Natural killer cell (primary cell): Measurements from ENCODE around the gene GSKIP. TPM values are rescaled to one million over a fixed set of nuclear protein-coding genes. Genes with fewer than 3 reads are reported as not detected.

Experiments
- ATAC-seq, 3 donors: fragments of 150-1000 bp in 2 of 3; fragments of 200-7000 bp in 1 of 3; cut with Tn5 transposase; 1 replicate in 1 of 3; 2 replicates in 2 of 3; pipeline ENCODE4 v1.10.0; 2021; ENCODE audit warnings: mild to moderate bottlenecking in 2 of 3, moderate library complexity in 2 of 3
- DNase-seq, 2 donors: peaks; one replicate each; pipeline versions ENCODE4 v3.0.0 to v3.0.0-alpha.2; 2013 to 2021; ENCODE audit warnings: mixed read lengths in 1 of 2
- H3K27ac ChIP-seq: one replicate; pipeline ENCODE4 v1.5.1; 2013; ENCODE audit warnings: mild to moderate bottlenecking, low read length
- H3K27me3 ChIP-seq: one replicate; pipeline ENCODE4 v1.6.1; 2013; ENCODE audit warnings: low read length; ENCODE audit not compliant: control insufficient read depth, insufficient read depth
- H3K36me3 ChIP-seq: one replicate; pipeline ENCODE4 v1.6.1; 2013; ENCODE audit warnings: low read length; ENCODE audit not compliant: control insufficient read depth, insufficient read depth
- H3K4me1 ChIP-seq: one replicate; pipeline ENCODE4 v1.6.1; 2013; ENCODE audit warnings: low read length; ENCODE audit not compliant: control insufficient read depth, insufficient read depth
- H3K4me3 ChIP-seq: one replicate; pipeline ENCODE4 v1.5.1; 2013; ENCODE audit warnings: low read length
- H3K9me3 ChIP-seq: one replicate; pipeline ENCODE4 v1.6.1; 2013; ENCODE audit warnings: low read length; ENCODE audit not compliant: control insufficient read depth, insufficient read depth
- H3K27ac Mint-ChIP-seq, 2 donors: one replicate each; pipeline ENCODE4 v1.8.0; 2022; ENCODE audit warnings: mild to moderate bottlenecking in 2 of 2, mixed read lengths in 2 of 2, moderate library complexity in 1 of 2
- H3K27me3 Mint-ChIP-seq, 2 donors: one replicate each; pipeline ENCODE4 v1.8.0; 2022; ENCODE audit warnings: low read depth in 2 of 2, mixed read lengths in 2 of 2
- H3K36me3 Mint-ChIP-seq: one replicate; pipeline ENCODE4 v1.8.0; 2022; ENCODE audit warnings: mixed read lengths
- H3K4me1 Mint-ChIP-seq, 2 donors: one replicate each; pipeline ENCODE4 v1.8.0; 2022; ENCODE audit warnings: mixed read lengths in 2 of 2
- H3K4me3 Mint-ChIP-seq: one replicate; pipeline ENCODE4 v1.8.0; 2022; ENCODE audit warnings: mild to moderate bottlenecking, moderate library complexity, mixed read lengths
- H3K9me3 Mint-ChIP-seq, 2 donors: one replicate each; pipeline ENCODE4 v1.8.0; 2022; ENCODE audit warnings: mixed read lengths in 2 of 2
- WGBS: methylation state at CpG from one replicate; pipeline ENCODE4 v1.1.7; 2013; ENCODE audit warnings: missing lambda C conversion rate; ENCODE audit not compliant: insufficient coverage; 5-methylcytosine and 5-hydroxymethylcytosine counted together
- intact Hi-C: fragments of 100-400 bp; cut with micrococcal nuclease; formaldehyde crosslinking; loops from one replicate; pipeline ENCODE4 v1.14.2; 2022
- total RNA-seq, 4 donors: library from RNA; stranded (reverse); fragments of 120-200 nt in 1 of 4; gene quantifications; one replicate each; pipeline versions ENCODE4 v1.2.3 to v1.2.4, GENCODE V29; 2013 to 2022
- TF ChIP-seq, protein P1 (sequence below): fragments of 200-600 bp; IDR thresholded peaks from one replicate; pipeline ENCODE4 v1.8.0; 2022; ENCODE audit warnings: antibody characterized with exemption

The GSKIP gene
- total RNA-seq, 3 donors from 2014 or later (not counting 1 experiment from before 2014, with no cell fraction given), result 6.6 to 11.8 (median 7.9) TPM

- no peaks in the 10 kb centered on the region for H3K4me1 ChIP-seq
- TF ChIP-seq, protein P1, sequence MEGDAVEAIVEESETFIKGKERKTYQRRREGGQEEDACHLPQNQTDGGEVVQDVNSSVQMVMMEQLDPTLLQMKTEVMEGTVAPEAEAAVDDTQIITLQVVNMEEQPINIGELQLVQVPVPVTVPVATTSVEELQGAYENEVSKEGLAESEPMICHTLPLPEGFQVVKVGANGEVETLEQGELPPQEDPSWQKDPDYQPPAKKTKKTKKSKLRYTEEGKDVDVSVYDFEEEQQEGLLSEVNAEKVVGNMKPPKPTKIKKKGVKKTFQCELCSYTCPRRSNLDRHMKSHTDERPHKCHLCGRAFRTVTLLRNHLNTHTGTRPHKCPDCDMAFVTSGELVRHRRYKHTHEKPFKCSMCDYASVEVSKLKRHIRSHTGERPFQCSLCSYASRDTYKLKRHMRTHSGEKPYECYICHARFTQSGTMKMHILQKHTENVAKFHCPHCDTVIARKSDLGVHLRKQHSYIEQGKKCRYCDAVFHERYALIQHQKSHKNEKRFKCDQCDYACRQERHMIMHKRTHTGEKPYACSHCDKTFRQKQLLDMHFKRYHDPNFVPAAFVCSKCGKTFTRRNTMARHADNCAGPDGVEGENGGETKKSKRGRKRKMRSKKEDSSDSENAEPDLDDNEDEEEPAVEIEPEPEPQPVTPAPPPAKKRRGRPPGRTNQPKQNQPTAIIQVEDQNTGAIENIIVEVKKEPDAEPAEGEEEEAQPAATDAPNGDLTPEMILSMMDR, result no peak
- no peak overlapping the region for H3K27ac Mint-ChIP-seq
- intact Hi-C loops, result no loop called here
- no CpG with 5 or more reads among the region's 1 CpG for WGBS
- no peak overlapping the region for H3K27ac ChIP-seq
- no peaks in the 10 kb centered on the region for H3K9me3 ChIP-seq
- H3K9me3 Mint-ChIP-seq, result no peaks in the 10 kb centered on the region
- no peaks in the 10 kb centered on the region for H3K36me3 Mint-ChIP-seq
- peaks cover 0 to 17% of the 10 kb centered on the region in 2 donors for H3K27me3 Mint-ChIP-seq
- no peaks in the 10 kb centered on the region for H3K36me3 ChIP-seq
- ATAC-seq (no peak), DNase-seq (no peak)
- H3K4me3 Mint-ChIP-seq, result no peak overlapping the region
- H3K4me3 ChIP-seq, result no peak overlapping the region
- no peaks in the 10 kb centered on the region for H3K4me1 Mint-ChIP-seq
- no peaks in the 10 kb centered on the region for H3K27me3 ChIP-seq
These were observed 42.4 kb downstream of the GSKIP start for GRCh38 chr14:96405677-96406076.

DNA sequence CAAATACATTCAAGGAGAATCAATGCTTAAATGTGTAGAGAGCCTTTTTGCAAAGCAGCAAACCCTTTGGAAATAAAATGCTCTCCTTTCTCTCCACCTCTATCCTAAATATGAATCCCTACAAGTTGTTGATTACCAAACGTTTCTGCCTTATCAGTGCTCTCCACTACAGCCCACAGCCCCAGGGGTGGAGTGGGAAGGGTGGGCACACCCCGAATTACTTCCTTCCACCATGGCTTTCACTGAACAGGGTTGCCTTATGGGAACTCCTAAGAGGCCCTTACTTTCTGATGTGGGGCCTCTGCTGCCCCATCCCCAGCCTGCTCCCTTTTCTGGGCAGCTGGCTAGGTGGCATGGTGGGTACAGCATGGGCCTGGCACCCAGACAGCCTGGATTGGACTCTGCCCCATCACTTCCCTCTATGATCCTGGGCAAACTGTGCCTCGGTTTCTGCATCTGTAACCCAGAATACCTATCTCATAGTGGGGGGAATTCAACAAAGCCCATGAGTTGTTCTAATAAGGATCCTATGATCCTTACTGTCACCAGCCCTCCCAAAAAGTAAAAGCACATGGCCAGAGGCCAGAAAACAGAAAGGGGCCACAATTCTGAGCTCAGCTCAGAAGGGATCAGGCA, 44.7 kb downstream of the GSKIP start:
- TF ChIP-seq, protein P1, result no peak
- no peaks in the 10 kb centered on the region for H3K36me3 ChIP-seq
- no peak for ATAC-seq
- Mint-ChIP-seq H3K4me3 (no peak overlapping the region), H3K36me3 (no peaks in the 10 kb centered on the region), H3K27me3 (peaks cover 0 to 7% of the 10 kb centered on the region in 2 donors), H3K9me3 (no peaks in the 10 kb centered on the region), H3K4me1 (no peaks in the 10 kb centered on the region), H3K27ac (no peak overlapping the region)
- no peak overlapping the region for H3K27ac ChIP-seq
- no peak for DNase-seq
- no peaks in the 10 kb centered on the region for H3K9me3 ChIP-seq
- no peaks in the 10 kb centered on the region for H3K4me1 ChIP-seq
- H3K27me3 ChIP-seq, result no peaks in the 10 kb centered on the region
- no peak overlapping the region for H3K4me3 ChIP-seq
- intact Hi-C loops, result no loop called here
- 50% methylated on average over 2 of the region's 3 CpGs for WGBS

DNA sequence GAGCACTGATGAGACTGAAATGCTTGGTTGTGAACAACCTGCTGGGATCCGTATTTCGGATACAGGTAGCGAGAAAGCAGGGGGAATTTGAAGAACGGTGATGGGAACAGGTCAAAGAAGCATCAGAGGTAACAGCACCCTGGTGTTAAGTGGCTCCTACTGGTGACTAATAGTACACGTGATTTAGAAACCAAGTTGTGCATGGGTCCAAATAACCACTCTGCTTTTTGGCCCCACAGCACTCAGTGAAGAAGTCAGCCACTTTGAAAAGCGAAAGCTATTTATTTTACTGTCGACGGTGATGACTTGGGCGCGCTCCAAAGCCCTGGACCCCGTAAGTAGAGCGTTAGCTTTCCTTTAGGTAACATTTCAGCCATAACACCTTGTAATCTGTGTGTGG, 45.3 kb downstream of the GSKIP start:
- H3K4me3 ChIP-seq, result no peak overlapping the region
- no peaks in the 10 kb centered on the region for H3K27me3 ChIP-seq
- WGBS, result 88% methylated on average over 12 of the region's 12 CpGs
- no peaks in the 10 kb centered on the region for H3K36me3 Mint-ChIP-seq
- intact Hi-C loops, result no loop called here
- ATAC-seq (no peak), DNase-seq (no peak)
- H3K27ac ChIP-seq, result no peak overlapping the region
- H3K4me1 Mint-ChIP-seq, result no peaks in the 10 kb centered on the region
- H3K27me3 Mint-ChIP-seq, result peaks cover 2 to 9% of the 10 kb centered on the region in 2 donors
- H3K9me3 ChIP-seq, result no peaks in the 10 kb centered on the region
- no peak overlapping the region for H3K27ac Mint-ChIP-seq
- H3K4me1 ChIP-seq, result no peaks in the 10 kb centered on the region
- H3K36me3 ChIP-seq, result no peaks in the 10 kb centered on the region
- H3K4me3 Mint-ChIP-seq, result no peak overlapping the region
- H3K9me3 Mint-ChIP-seq, result no peaks in the 10 kb centered on the region
- TF ChIP-seq, protein P1, result no peak

DNA sequence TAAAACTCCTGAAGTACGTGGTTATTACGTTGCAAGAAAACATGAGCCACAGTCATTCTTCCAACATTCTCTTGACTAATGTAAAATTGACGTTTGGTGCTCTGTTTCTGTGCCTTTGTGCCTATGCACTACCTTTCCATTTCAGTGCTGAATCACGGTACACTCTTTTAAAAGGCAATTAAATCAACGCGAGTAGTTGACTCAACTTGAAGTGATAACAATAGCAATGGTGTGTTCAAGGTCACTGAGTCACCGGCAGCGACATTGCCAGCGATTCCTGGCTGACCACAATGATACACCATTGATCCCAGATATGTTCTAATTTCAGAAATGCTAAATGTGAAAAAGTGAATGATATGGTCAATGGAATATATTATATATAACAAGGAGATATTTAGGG, 46.4 kb downstream of the GSKIP start:
- Histone ChIP-seq H3K27me3 (no peaks in the 10 kb centered on the region), H3K27ac (no peak overlapping the region), H3K4me1 (no peaks in the 10 kb centered on the region), H3K4me3 (no peak overlapping the region), H3K36me3 (no peaks in the 10 kb centered on the region), H3K9me3 (no peaks in the 10 kb centered on the region)
- no peaks in the 10 kb centered on the region for H3K4me1 Mint-ChIP-seq
- ATAC-seq (no peak), DNase-seq (no peak)
- H3K9me3 Mint-ChIP-seq, result no peaks in the 10 kb centered on the region
- WGBS, result 93% methylated on average over 9 of the region's 9 CpGs
- H3K36me3 Mint-ChIP-seq, result no peaks in the 10 kb centered on the region
- no peak overlapping the region for H3K27ac Mint-ChIP-seq
- intact Hi-C loops, result no loop called here
- H3K4me3 Mint-ChIP-seq, result no peak overlapping the region
- TF ChIP-seq, protein P1, result no peak
- H3K27me3 Mint-ChIP-seq, result peaks cover 9 to 11% of the 10 kb centered on the region in 2 donors
